Right atrium auricular region (tissue), 2 donors: Measurements from ENCODE around the gene RNU7-1. TPM values are rescaled to one million over a fixed set of nuclear protein-coding genes. Genes with fewer than 3 reads are reported as not detected.

Experiments
- DNase-seq: peaks from one replicate; pipeline ENCODE4 v3.0.0-alpha.2; 2019; ENCODE audit warnings: low spot score
- H3K27ac ChIP-seq, 2 donors: fragments of 200-600 bp; sonication (generic); 1 replicate in 1 of 2; 2 replicates in 1 of 2; pipeline ENCODE4 v1.5.1; 2016 to 2019
- H3K27me3 ChIP-seq, 2 donors: fragments of 200-600 bp; sonication (generic); one replicate each; pipeline versions ENCODE4 v1.5.1 to v1.6.0; 2017 to 2019
- H3K36me3 ChIP-seq: fragments of 200-600 bp; sonication (generic); one replicate; pipeline ENCODE4 v1.5.1; 2016
- H3K4me1 ChIP-seq, 2 donors: fragments of 200-600 bp; sonication (generic); one replicate each; pipeline versions ENCODE4 v1.5.1 to v1.6.0; 2017 to 2019
- H3K4me3 ChIP-seq, 2 donors: fragments of 200-600 bp; sonication (generic); 1 replicate in 1 of 2; 2 replicates in 1 of 2; pipeline ENCODE4 v1.5.1; 2017 to 2019; ENCODE audit warnings: mild to moderate bottlenecking in 1 of 2, moderate library complexity in 1 of 2
- H3K9me3 ChIP-seq, 2 donors: fragments of 200-600 bp; sonication (generic); one replicate each; pipeline ENCODE4 v1.5.1; 2019
- CTCF ChIP-seq, 2 donors: fragments of 200-600 bp; sonication (generic); IDR thresholded peaks; one replicate each; pipeline ENCODE4 v1.5.1; 2019; ENCODE audit warnings: antibody characterized with exemption in 2 of 2
- total RNA-seq, 2 donors: library from RNA; depleted of rRNA; stranded (reverse); fragments of >200 nt; gene quantifications; one replicate each; pipeline ENCODE4 v1.1.0, GENCODE V29; 2016

RNU7-1 gene
- total RNA-seq, 2 donors from 2014 or later: not detected

GRCh38 chr12:6979453-6979852 lies 35.8 kb downstream of the RNU7-1 start:
- TF ChIP-seq CTCF (IDR thresholded peaks at IDR 0.05): no peak
- no peaks in the 10 kb centered on the region for H3K27me3 ChIP-seq
- no peak for DNase-seq
- H3K36me3 ChIP-seq: peaks cover 85% of the 10 kb centered on the region
- H3K27ac ChIP-seq: peak overlapping the region in 1 of 2 donors; percentile 27
- peaks cover 0 to 8% of the 10 kb centered on the region in 2 donors for H3K4me1 ChIP-seq
- H3K4me3 ChIP-seq: no peak overlapping the region
- no peaks in the 10 kb centered on the region for H3K9me3 ChIP-seq

GRCh38 chr12:6980075-6980474 lies 36.5 kb downstream of the RNU7-1 start:
- Histone ChIP-seq H3K9me3 (no peaks in the 10 kb centered on the region), H3K4me3 (no peak overlapping the region), H3K36me3 (peaks cover 81% of the 10 kb centered on the region), H3K27ac (no peak overlapping the region), H3K27me3 (no peaks in the 10 kb centered on the region), H3K4me1 (peaks cover 0 to 8% of the 10 kb centered on the region in 2 donors)
- DNase-seq: no peak
- no peak for TF ChIP-seq CTCF (IDR thresholded peaks at IDR 0.05)

- H3K4me3 ChIP-seq: no peak overlapping the region
- H3K36me3 ChIP-seq: peaks cover 75% of the 10 kb centered on the region
- no peaks in the 10 kb centered on the region for H3K9me3 ChIP-seq
- H3K27me3 ChIP-seq: no peaks in the 10 kb centered on the region
- DNase-seq: no peak
- no peak overlapping the region for H3K27ac ChIP-seq
- H3K4me1 ChIP-seq: peaks cover 0 to 8% of the 10 kb centered on the region in 2 donors
- TF ChIP-seq CTCF (IDR thresholded peaks at IDR 0.05): no peak
These were observed 37.1 kb downstream of the RNU7-1 start for GRCh38 chr12:6980740-6981139.

- Histone ChIP-seq H3K4me1 (peaks cover 0 to 8% of the 10 kb centered on the region in 2 donors), H3K27ac (no peak overlapping the region), H3K27me3 (no peaks in the 10 kb centered on the region), H3K4me3 (no peak overlapping the region), H3K9me3 (no peaks in the 10 kb centered on the region), H3K36me3 (peaks cover 69% of the 10 kb centered on the region)
- no peak for TF ChIP-seq CTCF (IDR thresholded peaks at IDR 0.05)
- DNase-seq: no peak
These were observed 37.8 kb downstream of the RNU7-1 start for GRCh38 chr12:6981152-6982052.

GRCh38 chr12:6982532-6982931 lies 38.9 kb downstream of the RNU7-1 start:
- Histone ChIP-seq H3K27me3 (no peaks in the 10 kb centered on the region), H3K4me3 (no peak overlapping the region), H3K4me1 (peaks cover 0 to 8% of the 10 kb centered on the region in 2 donors), H3K36me3 (peaks cover 62% of the 10 kb centered on the region), H3K9me3 (no peaks in the 10 kb centered on the region), H3K27ac (no peak overlapping the region)
- no peak for DNase-seq
- TF ChIP-seq CTCF (IDR thresholded peaks at IDR 0.05): no peak
